Measurements from ENCODE around the gene TNRC18. TPM values are rescaled to one million over a fixed set of nuclear protein-coding genes. Genes with fewer than 3 reads are reported as not detected.
"Not testable (repeated sequence)": the region's sequence is repeated elsewhere in the genome, so short reads cannot be mapped to it uniquely, and the experiment has no call there.

The TNRC18 gene
- total RNA-seq, 2 donors from 2014 or later, result 46.3 to 49.2 TPM

DNA sequence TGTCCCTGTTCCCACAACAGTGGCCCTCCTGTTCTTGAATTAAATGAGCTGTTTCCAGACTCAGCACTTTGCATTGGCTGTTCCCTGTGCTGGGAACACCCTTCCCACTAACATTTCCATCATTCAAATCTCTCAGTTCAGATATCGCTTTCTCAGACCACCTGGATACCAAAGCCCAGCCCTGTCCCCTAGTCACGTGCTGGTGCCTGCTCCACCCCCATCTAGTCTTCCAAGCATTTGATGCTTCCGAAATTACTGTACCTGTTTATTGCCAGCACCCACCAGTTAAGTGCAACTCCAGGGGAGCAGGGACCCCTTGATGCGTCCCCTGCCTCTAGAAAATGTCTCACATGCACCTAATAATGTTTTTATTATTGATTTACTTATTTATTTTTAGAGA, 143.9 kb downstream of the TNRC18 start:
- Mint-ChIP-seq H3K4me3 (no peak overlapping the region), H3K4me1 (no peaks in the 10 kb centered on the region), H3K27ac (no peak overlapping the region)

DNA sequence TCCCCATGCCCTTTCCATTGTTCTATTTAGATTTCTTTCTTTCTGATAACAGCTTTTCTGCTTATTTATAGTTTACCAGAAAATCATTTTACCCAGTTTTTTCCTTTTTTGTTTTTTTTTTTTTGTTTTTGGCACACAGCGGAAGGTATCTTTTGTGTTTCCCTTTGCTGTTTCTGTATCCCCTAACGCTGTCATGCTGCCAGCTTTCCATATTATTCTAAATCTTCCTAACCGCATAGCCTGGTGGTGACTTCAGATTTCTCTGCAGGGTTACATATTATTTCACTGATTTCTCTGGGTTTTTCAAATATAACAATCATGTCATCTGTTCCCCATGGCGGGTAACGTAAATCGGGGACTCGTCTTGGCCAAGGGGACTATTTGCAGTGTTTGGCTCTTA, 144.9 kb downstream of the TNRC18 start:
- Mint-ChIP-seq H3K36me3 (ENCODE audit: low read depth) (no peaks in the 10 kb centered on the region), H3K4me1 (no peaks in the 10 kb centered on the region), H3K4me3 (no peak overlapping the region), H3K27me3 (no peaks in the 10 kb centered on the region), H3K27ac (no peak overlapping the region), H3K9me3 (no peaks in the 10 kb centered on the region)
- no peak for ATAC-seq (replicated peaks)

More for the DNA sequence above, 143.9 kb downstream of the TNRC18 start:
- H3K27me3 Mint-ChIP-seq, result peaks cover 4% of the 10 kb centered on the region
- H3K9me3 Mint-ChIP-seq, result no peaks in the 10 kb centered on the region
- H3K36me3 Mint-ChIP-seq (ENCODE audit: low read depth), result no peaks in the 10 kb centered on the region
- no peak for ATAC-seq (replicated peaks)

DNA sequence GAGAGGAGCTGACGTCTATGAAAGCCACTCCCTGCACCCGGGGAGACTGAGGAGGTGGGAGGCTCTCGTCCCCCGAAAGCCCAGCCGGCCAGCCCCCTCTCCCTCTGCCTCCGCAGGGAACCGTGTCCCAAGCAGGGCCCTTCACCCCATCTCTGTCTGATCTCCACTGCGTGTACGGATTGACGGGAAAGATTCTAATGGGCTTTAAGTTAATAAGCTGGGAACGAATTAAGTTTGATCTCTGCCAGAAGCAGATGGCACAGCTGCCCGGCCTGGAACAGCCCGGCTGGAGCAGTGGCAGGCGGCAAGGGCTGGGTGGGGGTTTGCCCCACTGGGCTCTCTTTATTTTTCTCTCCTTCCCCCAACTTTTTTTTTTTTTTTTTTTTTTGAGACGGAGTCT, 147.0 kb downstream of the TNRC18 start:
- no peak for ATAC-seq (replicated peaks)
- H3K4me1 Mint-ChIP-seq, result no peaks in the 10 kb centered on the region

DNA sequence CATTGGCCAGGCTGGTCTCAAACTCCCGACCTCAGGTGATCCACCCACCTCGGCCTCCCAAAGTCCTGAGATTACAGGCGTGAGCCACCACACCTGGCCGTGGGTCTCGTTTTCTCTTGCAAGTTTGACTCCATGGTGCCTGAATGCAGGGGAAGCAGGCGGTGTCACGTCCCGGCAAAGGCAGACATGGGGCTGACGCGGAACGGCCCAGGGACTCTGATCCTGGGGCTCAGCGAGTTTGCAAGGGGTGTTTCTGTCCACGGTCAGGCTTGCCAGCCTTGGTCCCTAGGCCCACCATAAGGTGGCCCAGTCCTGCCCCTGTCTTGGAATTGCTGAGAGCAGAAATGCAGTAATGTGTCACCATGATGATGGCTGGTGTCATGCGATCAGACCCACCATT, 147.5 kb downstream of the TNRC18 start:
- not testable (repeated sequence) for H3K4me1 Mint-ChIP-seq, H3K9me3 Mint-ChIP-seq, H3K4me3 Mint-ChIP-seq

More for the DNA sequence above, 147.0 kb downstream of the TNRC18 start:
- H3K36me3 Mint-ChIP-seq (ENCODE audit: low read depth), result no peaks in the 10 kb centered on the region
- no peak overlapping the region for H3K27ac Mint-ChIP-seq
- H3K27me3 Mint-ChIP-seq, result no peaks in the 10 kb centered on the region
- H3K9me3 Mint-ChIP-seq, result no peaks in the 10 kb centered on the region
- no peak overlapping the region for H3K4me3 Mint-ChIP-seq

DNA sequence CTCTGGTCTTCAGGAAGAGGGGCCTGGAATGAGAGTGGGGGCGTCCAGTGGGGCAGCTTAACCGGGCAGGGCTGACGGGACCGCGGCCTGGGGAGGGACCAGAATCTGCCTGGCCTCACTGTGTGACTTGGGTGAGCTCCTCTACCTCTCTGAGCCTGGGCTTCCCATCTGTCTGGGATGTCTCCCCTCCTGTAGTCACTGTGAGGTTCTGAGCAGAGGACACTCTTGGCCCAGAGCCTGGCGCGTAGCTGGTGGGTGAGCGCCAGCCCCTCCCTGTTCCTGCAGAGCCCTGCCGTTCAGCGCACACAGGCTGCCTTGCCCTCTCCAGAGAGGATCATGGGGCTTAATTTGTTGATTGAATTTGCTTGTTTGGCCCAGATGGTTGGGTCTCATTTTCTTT, 148.1 kb downstream of the TNRC18 start:
- not testable (repeated sequence) for H3K4me1 Mint-ChIP-seq; H3K36me3 Mint-ChIP-seq (ENCODE audit: low read depth); H3K27ac Mint-ChIP-seq; ATAC-seq (replicated peaks); H3K27me3 Mint-ChIP-seq; H3K9me3 Mint-ChIP-seq; H3K4me3 Mint-ChIP-seq

More for the DNA sequence above, 147.5 kb downstream of the TNRC18 start:
- ATAC-seq (replicated peaks); H3K27me3 Mint-ChIP-seq; H3K36me3 Mint-ChIP-seq (ENCODE audit: low read depth); H3K27ac Mint-ChIP-seq: not testable (repeated sequence)

DNA sequence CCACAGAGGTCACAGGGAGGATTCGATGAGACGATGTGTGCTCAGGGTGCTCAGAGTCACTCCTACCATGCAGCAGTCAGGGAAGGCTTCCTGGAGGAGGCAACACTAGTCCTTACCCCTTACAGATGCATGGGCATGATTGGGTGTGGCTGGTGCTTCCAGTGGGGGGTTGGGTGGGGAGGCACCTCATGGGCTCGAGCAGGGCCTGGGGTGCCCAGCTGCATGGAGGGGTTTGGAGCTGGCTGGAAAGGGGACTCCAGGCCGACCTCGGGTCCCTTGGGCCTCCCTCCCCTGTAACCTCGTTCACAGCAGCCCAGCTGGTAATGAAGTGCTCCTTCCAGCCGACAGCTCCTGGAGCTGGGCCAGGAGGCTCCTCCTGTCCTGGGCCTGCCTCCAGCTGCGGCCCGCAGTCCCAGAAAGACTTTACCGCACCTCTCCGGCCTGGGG, 148.6 kb downstream of the TNRC18 start:
- not testable (repeated sequence) for ATAC-seq (replicated peaks); H3K27ac Mint-ChIP-seq; H3K4me1 Mint-ChIP-seq; H3K9me3 Mint-ChIP-seq; H3K36me3 Mint-ChIP-seq (ENCODE audit: low read depth); H3K27me3 Mint-ChIP-seq; H3K4me3 Mint-ChIP-seq

DNA sequence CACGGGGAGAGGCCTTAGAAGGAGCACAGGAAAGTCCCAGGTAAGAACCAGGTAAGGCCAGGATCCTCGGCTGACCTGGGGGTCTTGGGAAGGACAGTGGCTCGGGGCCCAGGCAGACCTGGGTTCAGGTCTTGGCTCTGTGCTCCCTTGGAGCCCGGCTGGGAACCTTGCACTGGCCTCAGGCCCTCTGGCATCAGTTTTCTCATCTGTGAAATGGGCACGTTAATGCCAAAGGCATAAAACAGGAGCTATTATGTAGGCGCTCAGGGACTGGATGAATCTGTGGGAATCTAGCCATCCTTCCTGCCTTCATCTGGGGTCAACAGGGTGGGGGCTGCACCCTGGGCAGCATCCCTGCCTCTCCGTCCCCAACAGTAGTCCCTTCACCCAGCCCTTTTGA, 149.2 kb downstream of the TNRC18 start:
- no peak overlapping the region for H3K4me3 Mint-ChIP-seq
- H3K27me3 Mint-ChIP-seq, result no peaks in the 10 kb centered on the region
- no peak overlapping the region for H3K27ac Mint-ChIP-seq
- H3K36me3 Mint-ChIP-seq (ENCODE audit: low read depth), result no peaks in the 10 kb centered on the region
- H3K9me3 Mint-ChIP-seq, result no peaks in the 10 kb centered on the region
- no peaks in the 10 kb centered on the region for H3K4me1 Mint-ChIP-seq
- ATAC-seq (replicated peaks), result no peak

DNA sequence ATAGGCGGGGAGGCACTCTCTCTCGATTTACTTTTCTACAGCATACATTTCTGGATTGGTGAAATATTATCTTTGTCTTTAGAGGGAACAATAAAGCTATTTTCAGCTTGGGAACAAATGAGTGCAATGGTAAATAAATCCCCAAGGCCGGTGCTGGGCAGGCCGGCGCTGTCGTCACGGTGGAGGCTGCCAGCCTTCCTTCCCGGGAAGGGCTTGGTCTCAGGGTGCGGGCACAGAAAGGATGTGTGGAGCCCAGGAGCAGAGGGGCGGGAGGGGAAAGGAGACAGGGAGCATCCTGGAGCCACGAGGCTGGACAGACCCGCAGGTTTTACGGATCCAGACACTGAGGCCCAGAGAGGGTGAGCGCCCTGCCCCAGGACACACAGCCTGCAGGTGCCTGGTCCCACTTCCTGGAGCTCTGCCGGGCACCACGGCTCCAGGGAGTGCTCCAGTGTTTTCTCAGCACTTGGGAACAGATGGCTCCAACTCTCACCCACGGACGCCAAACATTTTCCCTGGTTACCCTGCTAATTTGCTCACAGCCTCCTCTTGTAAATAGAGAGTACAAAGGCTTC, 149.7 kb downstream of the TNRC18 start:
- H3K9me3 Mint-ChIP-seq; H3K4me3 Mint-ChIP-seq; H3K36me3 Mint-ChIP-seq (ENCODE audit: low read depth); H3K4me1 Mint-ChIP-seq; H3K27me3 Mint-ChIP-seq; ATAC-seq (replicated peaks); H3K27ac Mint-ChIP-seq: not testable (repeated sequence)

DNA sequence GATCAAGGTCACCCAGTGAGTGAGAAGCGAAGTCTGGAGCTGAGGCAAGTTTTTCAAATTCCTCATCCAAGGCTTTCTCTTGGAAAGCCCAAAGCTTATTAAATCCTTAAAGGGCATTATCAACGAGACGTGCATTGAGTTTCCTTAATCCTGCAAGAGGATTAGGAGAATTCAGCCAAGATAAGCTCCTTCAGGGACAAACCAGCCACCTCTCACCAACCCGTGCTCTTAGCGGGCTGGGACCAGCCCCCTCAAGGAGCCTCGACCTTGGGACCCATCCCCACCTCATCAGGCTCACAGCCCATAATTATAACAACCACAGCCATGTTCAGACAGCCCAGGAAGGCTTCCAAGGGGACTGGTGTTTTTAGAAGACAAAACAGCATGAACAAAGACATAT, 152.8 kb downstream of the TNRC18 start:
- peaks cover 3% of the 10 kb centered on the region for H3K27me3 Mint-ChIP-seq
- no peaks in the 10 kb centered on the region for H3K4me1 Mint-ChIP-seq
- no peaks in the 10 kb centered on the region for H3K9me3 Mint-ChIP-seq
- H3K27ac Mint-ChIP-seq, result no peak overlapping the region
- ATAC-seq (replicated peaks), result no peak
- H3K36me3 Mint-ChIP-seq (ENCODE audit: low read depth), result no peaks in the 10 kb centered on the region
- no peak overlapping the region for H3K4me3 Mint-ChIP-seq

DNA sequence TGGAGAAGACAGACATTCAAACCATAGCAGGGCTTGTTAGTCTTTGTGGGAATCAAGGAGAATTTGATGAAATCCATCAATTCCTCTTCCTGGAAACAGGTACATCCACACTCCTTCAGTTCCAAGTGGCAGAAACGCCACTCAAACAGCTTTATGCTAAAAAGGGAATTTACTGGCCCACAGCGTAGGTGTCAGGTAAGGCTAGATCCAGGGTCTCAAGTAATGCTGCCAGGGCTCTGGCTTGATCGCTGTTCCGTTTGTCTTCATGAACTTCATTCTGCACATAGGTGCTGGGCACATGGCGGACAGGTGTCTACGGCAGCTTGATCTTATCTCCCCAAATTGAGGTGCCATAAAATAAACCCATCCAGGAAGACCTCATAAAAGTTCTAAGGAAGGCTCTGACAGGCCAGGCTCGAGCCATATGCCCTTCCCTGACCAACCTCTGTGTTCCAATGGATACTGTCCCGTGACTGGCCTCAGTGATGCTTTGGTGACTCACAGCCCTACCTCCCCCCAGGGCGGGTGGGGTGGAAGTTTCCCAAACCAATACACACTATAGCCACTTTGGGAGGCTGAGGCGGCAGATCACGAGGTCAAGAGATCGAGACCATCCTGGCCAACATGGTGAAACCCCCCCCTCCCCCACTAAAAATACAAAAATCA, 153.5 kb downstream of the TNRC18 start:
- not testable (repeated sequence) for H3K4me3 Mint-ChIP-seq; H3K36me3 Mint-ChIP-seq (ENCODE audit: low read depth); H3K27ac Mint-ChIP-seq; H3K27me3 Mint-ChIP-seq; H3K9me3 Mint-ChIP-seq; H3K4me1 Mint-ChIP-seq; ATAC-seq (replicated peaks)

DNA sequence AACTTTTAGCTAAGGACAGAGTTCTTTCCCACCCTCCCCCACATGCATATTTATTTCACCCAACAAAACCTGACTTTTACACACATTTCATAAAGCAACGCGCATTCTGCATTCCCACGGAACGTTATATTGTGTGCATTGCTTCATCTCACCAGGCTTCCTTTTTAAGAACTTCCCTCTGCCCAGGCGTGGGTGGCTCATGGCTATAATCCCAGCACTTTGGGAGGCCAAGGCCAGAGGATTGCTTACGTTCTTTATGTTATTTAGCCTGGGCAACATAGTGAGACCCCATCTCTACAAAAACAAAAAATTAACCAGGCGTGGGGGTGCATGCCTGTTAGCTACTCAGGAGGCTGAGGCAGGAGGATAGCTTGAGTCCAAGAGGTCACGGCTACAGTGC, 155.8 kb downstream of the TNRC18 start:
- not testable (repeated sequence) for H3K4me3 Mint-ChIP-seq; H3K36me3 Mint-ChIP-seq (ENCODE audit: low read depth); H3K27me3 Mint-ChIP-seq; H3K9me3 Mint-ChIP-seq; H3K4me1 Mint-ChIP-seq; ATAC-seq (replicated peaks); H3K27ac Mint-ChIP-seq

DNA sequence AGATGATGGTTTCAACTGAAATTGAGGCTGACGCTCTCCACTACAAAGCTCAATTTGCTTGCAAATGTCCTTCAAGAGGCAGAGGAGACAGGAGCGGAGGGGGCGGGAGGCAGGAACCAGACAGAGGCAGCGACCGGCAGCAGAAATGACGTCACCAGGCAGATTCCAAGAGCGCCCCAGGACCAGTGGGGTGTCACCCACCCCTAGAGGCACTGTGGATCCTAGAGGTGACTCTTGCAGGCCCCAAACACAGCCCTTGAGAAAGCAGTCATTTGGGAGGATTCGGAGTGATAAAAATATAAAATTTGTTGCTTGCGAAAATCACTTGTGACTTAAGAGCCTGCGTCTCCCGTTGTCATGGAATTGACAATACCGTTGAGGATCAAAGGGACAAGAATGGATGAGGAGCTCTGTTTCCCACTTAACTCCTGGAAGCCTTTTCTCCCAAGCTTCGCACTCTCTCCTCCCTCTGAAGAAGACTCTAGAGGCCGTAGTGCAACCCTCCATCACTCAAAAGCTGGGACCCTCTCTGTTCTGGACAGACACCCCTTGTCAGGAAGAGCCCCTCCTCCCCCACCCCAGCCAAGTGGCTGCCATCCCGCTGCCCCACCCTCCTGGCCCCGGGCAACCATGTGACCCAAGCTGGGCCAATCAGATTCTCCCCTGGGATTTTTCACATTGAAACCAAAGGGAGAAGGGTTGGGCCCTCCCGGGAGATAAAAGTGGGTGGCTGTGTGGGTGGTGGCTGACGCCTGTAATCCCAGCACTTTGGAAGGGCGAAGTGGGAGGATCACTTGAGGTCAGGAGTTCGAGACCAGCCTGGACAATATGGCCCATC, 157.2 kb downstream of the TNRC18 start:
- no peak overlapping the region for H3K4me3 Mint-ChIP-seq
- no peaks in the 10 kb centered on the region for H3K9me3 Mint-ChIP-seq
- peaks cover 5% of the 10 kb centered on the region for H3K27me3 Mint-ChIP-seq

DNA sequence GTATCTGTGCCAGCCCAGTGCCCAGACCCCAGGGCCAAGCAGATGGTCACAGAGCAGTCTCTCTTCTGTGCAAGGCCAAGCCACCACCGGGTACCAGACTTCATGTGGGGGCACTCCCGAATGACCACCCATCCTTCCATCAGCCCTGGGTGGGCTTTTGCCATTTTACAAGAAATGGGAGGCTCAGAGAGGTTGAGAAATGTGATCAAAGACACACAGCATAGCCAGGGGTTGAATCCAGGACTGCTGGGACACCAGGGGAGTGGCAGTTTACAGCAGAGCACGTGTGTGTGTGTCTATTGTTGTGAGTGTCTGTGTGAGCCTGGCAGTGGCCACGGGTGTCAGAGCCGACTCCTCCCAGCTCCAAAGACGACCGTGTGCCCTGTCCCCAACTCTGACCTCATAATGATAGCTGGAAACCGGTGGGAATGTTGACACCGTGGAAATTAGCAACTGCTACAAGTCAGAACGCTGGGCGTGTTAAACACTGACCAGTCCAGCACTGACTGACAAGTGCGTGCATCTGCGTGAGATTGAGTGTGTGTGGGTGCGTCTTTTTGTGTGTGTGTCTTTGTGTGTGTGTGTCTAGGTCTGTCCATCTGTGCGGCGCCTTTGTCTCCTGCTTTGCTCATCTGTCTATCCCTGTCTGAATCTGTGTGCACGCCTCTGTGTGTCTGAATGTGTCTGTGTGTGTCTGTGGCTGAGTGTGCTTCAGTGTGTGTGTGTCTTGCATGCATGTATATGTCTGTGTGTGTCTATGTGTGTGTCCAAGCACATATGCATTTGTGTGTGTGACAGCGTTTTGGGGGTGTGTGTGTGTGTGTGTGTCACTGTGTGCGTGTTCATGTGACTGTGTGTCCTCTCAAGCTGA, 158.1 kb downstream of the TNRC18 start:
- no peak overlapping the region for H3K27ac Mint-ChIP-seq
- H3K36me3 Mint-ChIP-seq (ENCODE audit: low read depth), result no peaks in the 10 kb centered on the region
- peaks cover 5% of the 10 kb centered on the region for H3K27me3 Mint-ChIP-seq
- no peaks in the 10 kb centered on the region for H3K4me1 Mint-ChIP-seq
- no peak for ATAC-seq (replicated peaks)
- no peaks in the 10 kb centered on the region for H3K9me3 Mint-ChIP-seq
- H3K4me3 Mint-ChIP-seq, result no peak overlapping the region

More for the DNA sequence above, 157.2 kb downstream of the TNRC18 start:
- ATAC-seq (replicated peaks), result no peak
- Mint-ChIP-seq H3K27ac (no peak overlapping the region), H3K4me1 (no peaks in the 10 kb centered on the region), H3K36me3 (ENCODE audit: low read depth) (no peaks in the 10 kb centered on the region)

DNA sequence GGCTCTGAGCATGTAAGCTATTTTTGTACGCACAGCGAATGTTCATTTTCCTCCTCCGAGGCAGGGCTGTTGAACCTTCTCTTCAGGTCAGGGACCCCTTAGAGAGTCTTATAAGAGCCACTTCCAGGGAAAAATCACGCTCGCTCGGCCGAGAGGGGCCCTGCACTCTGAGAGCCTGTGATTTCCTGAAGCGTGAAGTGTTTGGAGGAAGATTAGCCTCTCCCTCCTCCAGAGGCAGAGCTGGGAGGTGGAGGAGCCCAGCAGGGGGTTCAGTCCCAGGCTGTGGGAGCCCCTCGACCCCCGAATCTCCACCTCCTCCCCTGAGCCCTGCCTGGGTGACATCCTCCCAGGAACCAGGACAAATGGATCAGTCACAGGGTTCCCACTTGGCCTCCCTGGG, 160.6 kb downstream of the TNRC18 start:
- H3K4me3 Mint-ChIP-seq; H3K4me1 Mint-ChIP-seq; H3K27ac Mint-ChIP-seq; ATAC-seq (replicated peaks); H3K36me3 Mint-ChIP-seq (ENCODE audit: low read depth); H3K9me3 Mint-ChIP-seq; H3K27me3 Mint-ChIP-seq: not testable (repeated sequence)

All from activated T-helper 17 cell treated with anti-CD3 and anti-CD28 coated beads, Interleukin-2, amount 50 U/mL, for 72 hours (primary cell).